NK-92 (cell line): Measurements from ENCODE around the gene KRTAP10-6.
"Not testable (repeated sequence)": the region's sequence is repeated elsewhere in the genome, so short reads cannot be mapped to it uniquely, and the experiment has no call there.

ENCODE experiments used
- DNase-seq: peaks from one replicate; lab custom pipeline; 2025; ENCODE audit not compliant: unreplicated experiment; lab: John Stamatoyannopoulos, UW

The KRTAP10-6 gene

GRCh38 chr21:44579833-44580144, 12.5 kb downstream of the KRTAP10-6 start:
- DNase-seq = no peak

- DNase-seq = no peak
Observed at GRCh38 chr21:44579056-44579832, 13.1 kb downstream of the KRTAP10-6 start.

GRCh38 chr21:44578371-44579055, 13.8 kb downstream of the KRTAP10-6 start:
- DNase-seq = no peak

- DNase-seq = no peak
Observed at GRCh38 chr21:44576025-44576420, 16.3 kb downstream of the KRTAP10-6 start.

GRCh38 chr21:44575307-44576024, 16.8 kb downstream of the KRTAP10-6 start:
- DNase-seq = no peak

- DNase-seq = no peak
Observed at GRCh38 chr21:44574457-44575306, 17.6 kb downstream of the KRTAP10-6 start.

- DNase-seq = not testable (repeated sequence)
Observed at GRCh38 chr21:44573630-44574456, 18.5 kb downstream of the KRTAP10-6 start, which contains the start of gene KRTAP10-4. Gene KRTAP10-4, plus strand, starts transcription at chr21:44573729. Its CDS starts 30 bp downstream, at chr21:44573759.

- no peak for DNase-seq
Observed at GRCh38 chr21:44572959-44573583, 19.2 kb downstream of the KRTAP10-6 start.

- no peak for DNase-seq
Observed at GRCh38 chr21:44571844-44572782, 20.2 kb downstream of the KRTAP10-6 start.

- DNase-seq = no peak
Observed at GRCh38 chr21:44571296-44571695, 21.0 kb downstream of the KRTAP10-6 start.

- no peak for DNase-seq
Observed at GRCh38 chr21:44569861-44570517, 22.3 kb downstream of the KRTAP10-6 start.

GRCh38 chr21:44568667-44569556, 23.4 kb downstream of the KRTAP10-6 start:
- DNase-seq = no peak

GRCh38 chr21:44568261-44568660, 24.0 kb downstream of the KRTAP10-6 start:
- DNase-seq = no peak

- DNase-seq = no peak
Observed at GRCh38 chr21:44567481-44568171, 24.7 kb downstream of the KRTAP10-6 start.

GRCh38 chr21:44566403-44566802, 25.9 kb downstream of the KRTAP10-6 start:
- DNase-seq = no peak

GRCh38 chr21:44564886-44565598, 27.3 kb downstream of the KRTAP10-6 start:
- DNase-seq = no peak
